ENCODE results near the gene INTS1.

Gene INTS1

GRCh38 chr7:1468643-1469298, 35.4 kb downstream of the INTS1 start:
- peaks cover 39% of the 10 kb centered on the region for H3K36me3 ChIP-seq (ENCODE audit: insufficient read depth, low read length)
- no peaks in the 10 kb centered on the region for H4K20me1 ChIP-seq (ENCODE audit: insufficient read depth, low read length)
- no peak for TF ChIP-seq EZH2 (IDR thresholded peaks at IDR 0.05; ENCODE audit: borderline replicate concordance, low read length)
- TF ChIP-seq CTCF (IDR thresholded peaks at IDR 0.05; ENCODE audit: low read length): no peak
- no peak overlapping the region for H2AFZ ChIP-seq (ENCODE audit: low read length)
- no peaks in the 10 kb centered on the region for H3K79me2 ChIP-seq (ENCODE audit: insufficient read depth, low read length)
- no peaks in the 10 kb centered on the region for H3F3A ChIP-seq (ENCODE audit: insufficient read depth, low read length)
- no peak overlapping the region for H3K9ac ChIP-seq (ENCODE audit: low read length)
- H3K4me3 ChIP-seq (ENCODE audit: low read depth, low read length, poor library complexity, severe bottlenecking): no peak overlapping the region
- H3K9me3 ChIP-seq (ENCODE audit: low read length): no peaks in the 10 kb centered on the region
- no peak overlapping the region for H3K27ac ChIP-seq (ENCODE audit: low read depth, low read length, poor library complexity, severe bottlenecking)
- peaks cover under 1% of the 10 kb centered on the region for H3K4me1 ChIP-seq (ENCODE audit: insufficient read depth, low read length, severe bottlenecking)
- H3K9me2 ChIP-seq (ENCODE audit: low read depth, low read length): no peaks in the 10 kb centered on the region
- no peak overlapping the region for H3K4me2 ChIP-seq (ENCODE audit: low read length)
- no peaks in the 10 kb centered on the region for H3K27me3 ChIP-seq (ENCODE audit: insufficient read depth, low read length)

GRCh38 chr7:1468203-1468602, 36.0 kb downstream of the INTS1 start:
- TF ChIP-seq CTCF (IDR thresholded peaks at IDR 0.05; ENCODE audit: low read length): no peak
- TF ChIP-seq EZH2 (IDR thresholded peaks at IDR 0.05; ENCODE audit: borderline replicate concordance, low read length): no peak
- no peaks in the 10 kb centered on the region for H3K9me2 ChIP-seq (ENCODE audit: low read depth, low read length)
- H4K20me1 ChIP-seq (ENCODE audit: insufficient read depth, low read length): no peaks in the 10 kb centered on the region
- H3K9me3 ChIP-seq (ENCODE audit: low read length): no peaks in the 10 kb centered on the region
- no peaks in the 10 kb centered on the region for H3K27me3 ChIP-seq (ENCODE audit: insufficient read depth, low read length)
- H2AFZ ChIP-seq (ENCODE audit: low read length): no peak overlapping the region
- no peak overlapping the region for H3K4me3 ChIP-seq (ENCODE audit: low read depth, low read length, poor library complexity, severe bottlenecking)
- H3K79me2 ChIP-seq (ENCODE audit: insufficient read depth, low read length): no peaks in the 10 kb centered on the region
- H3K9ac ChIP-seq (ENCODE audit: low read length): no peak overlapping the region
- no peaks in the 10 kb centered on the region for H3K4me1 ChIP-seq (ENCODE audit: insufficient read depth, low read length, severe bottlenecking)
- no peak overlapping the region for H3K4me2 ChIP-seq (ENCODE audit: low read length)
- no peaks in the 10 kb centered on the region for H3F3A ChIP-seq (ENCODE audit: insufficient read depth, low read length)
- H3K27ac ChIP-seq (ENCODE audit: low read depth, low read length, poor library complexity, severe bottlenecking): no peak overlapping the region
- peaks cover 33% of the 10 kb centered on the region for H3K36me3 ChIP-seq (ENCODE audit: insufficient read depth, low read length)

GRCh38 chr7:1466524-1467271, 37.5 kb downstream of the INTS1 start:
- Histone ChIP-seq H2AFZ (ENCODE audit: low read length) (no peak overlapping the region), H3K4me2 (ENCODE audit: low read length) (no peak overlapping the region), H4K20me1 (ENCODE audit: insufficient read depth, low read length) (no peaks in the 10 kb centered on the region), H3F3A (ENCODE audit: insufficient read depth, low read length) (no peaks in the 10 kb centered on the region), H3K36me3 (ENCODE audit: insufficient read depth, low read length) (peaks cover 24% of the 10 kb centered on the region), H3K9me2 (ENCODE audit: low read depth, low read length) (no peaks in the 10 kb centered on the region), H3K9me3 (ENCODE audit: low read length) (no peaks in the 10 kb centered on the region), H3K4me1 (ENCODE audit: insufficient read depth, low read length, severe bottlenecking) (no peaks in the 10 kb centered on the region), H3K4me3 (ENCODE audit: low read depth, low read length, poor library complexity, severe bottlenecking) (no peak overlapping the region), H3K79me2 (ENCODE audit: insufficient read depth, low read length) (no peaks in the 10 kb centered on the region), H3K9ac (ENCODE audit: low read length) (no peak overlapping the region), H3K27ac (ENCODE audit: low read depth, low read length, poor library complexity, severe bottlenecking) (no peak overlapping the region), H3K27me3 (ENCODE audit: insufficient read depth, low read length) (no peaks in the 10 kb centered on the region)
- TF ChIP-seq EZH2 (IDR thresholded peaks at IDR 0.05; ENCODE audit: borderline replicate concordance, low read length) (no peak), CTCF (IDR thresholded peaks at IDR 0.05; ENCODE audit: low read length) (no peak)

All from OCI-LY1 (cell line).